GM19395 (cell line): ENCODE measurements around the gene SMAD3.
A peak's percentile ranks its signal among the peaks of the same experiment; 100 is the strongest.
"Not testable (repeated sequence)": the region's sequence is repeated elsewhere in the genome, so short reads cannot be mapped to it uniquely, and the experiment has no call there.

Experiments used
- ATAC-seq: cut with Tn5 transposase; IDR thresholded peaks from one replicate; pipeline ENCODE4 v1.9.1; 2021; ENCODE audit warnings: mild to moderate bottlenecking, moderate library complexity; ENCODE audit not compliant: unreplicated experiment

The SMAD3 gene

GRCh38 chr15:67138891-67139855, 73.8 kb downstream of the SMAD3 start:
- no peak for ATAC-seq

GRCh38 chr15:67140078-67140833, 74.9 kb downstream of the SMAD3 start:
- ATAC-seq = peak; percentile 85

- no peak for ATAC-seq
Measured at GRCh38 chr15:67142092-67142766, 76.8 kb downstream of the SMAD3 start.

GRCh38 chr15:67142767-67143100, 77.3 kb downstream of the SMAD3 start:
- no peak for ATAC-seq

- ATAC-seq = no peak
Measured at GRCh38 chr15:67143646-67144045, 78.2 kb downstream of the SMAD3 start.

GRCh38 chr15:67144609-67145311, 79.4 kb downstream of the SMAD3 start:
- ATAC-seq = no peak

- no peak for ATAC-seq
Measured at GRCh38 chr15:67145312-67145610, 79.9 kb downstream of the SMAD3 start.

GRCh38 chr15:67145710-67146109, 80.3 kb downstream of the SMAD3 start:
- ATAC-seq = no peak

- ATAC-seq = no peak
Measured at GRCh38 chr15:67146234-67146633, 80.8 kb downstream of the SMAD3 start.

- no peak for ATAC-seq
Measured at GRCh38 chr15:67146875-67147381, 81.5 kb downstream of the SMAD3 start.

GRCh38 chr15:67147396-67147949, 82.1 kb downstream of the SMAD3 start:
- no peak for ATAC-seq

GRCh38 chr15:67148196-67148701, 82.8 kb downstream of the SMAD3 start:
- ATAC-seq = no peak

- no peak for ATAC-seq
Measured at GRCh38 chr15:67149068-67149772, 83.8 kb downstream of the SMAD3 start.

- no peak for ATAC-seq
Measured at GRCh38 chr15:67149773-67150022, 84.3 kb downstream of the SMAD3 start.

- no peak for ATAC-seq
Measured at GRCh38 chr15:67150023-67150860, 84.8 kb downstream of the SMAD3 start.

- ATAC-seq = no peak
Measured at GRCh38 chr15:67152429-67152828, 87.0 kb downstream of the SMAD3 start.

- not testable (repeated sequence) for ATAC-seq
Measured at GRCh38 chr15:67153044-67153443, 87.6 kb downstream of the SMAD3 start.

- ATAC-seq = no peak
Measured at GRCh38 chr15:67154249-67154648, 88.8 kb downstream of the SMAD3 start.

GRCh38 chr15:67156426-67156825, 91.0 kb downstream of the SMAD3 start:
- no peak for ATAC-seq
